HL-60 (cell line): ENCODE data around the gene VPS13D.
"Not testable (repeated sequence)": the region's sequence is repeated elsewhere in the genome, so short reads cannot be mapped to it uniquely, and the experiment has no call there.

Source experiments
- CTCF ChIP-seq: IDR thresholded peaks from one replicate; pipeline ENCODE4 v1.5.1; 2011; ENCODE audit warnings: low read length, control low read depth, inconsistent platforms; ENCODE audit not compliant: insufficient read depth
- SPI1 ChIP-seq: IDR thresholded peaks from 2 replicates; pipeline ENCODE4 v1.6.1; 2012; ENCODE audit warnings: low read depth, mild to moderate bottlenecking, borderline replicate concordance

GRCh38 chr1:12456081-12456480, 226.3 kb downstream of the VPS13D start:
- TF ChIP-seq CTCF, SPI1: not testable (repeated sequence)
